GM15510 (cell line): ENCODE data around the gene LTBP1.

Experiments used
- POLR2A ChIP-seq: IDR thresholded peaks from 3 replicates; pipeline ENCODE4 v1.6.1; 2011; ENCODE audit warnings: borderline replicate concordance; ENCODE audit not compliant: insufficient read length; ENCODE audit errors: extremely low read depth

LTBP1 gene

DNA sequence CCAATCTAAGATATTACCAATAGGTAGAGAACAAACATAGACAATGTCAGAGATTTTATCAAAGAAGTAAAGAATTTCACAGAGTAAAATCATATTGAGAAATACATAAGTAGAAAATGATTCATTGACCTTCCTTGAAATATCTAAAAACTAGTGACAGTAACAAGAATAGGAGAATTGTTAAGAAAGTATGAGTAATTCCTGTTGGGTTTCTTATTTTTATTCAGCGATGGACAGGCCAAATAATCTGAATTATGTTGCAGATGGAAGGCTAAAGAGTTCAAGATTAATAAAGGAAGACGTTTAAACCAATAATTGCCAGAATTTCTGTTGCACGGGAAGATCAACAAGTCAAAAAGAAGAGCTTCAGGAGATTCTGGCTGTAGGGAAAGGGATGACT lies 366.3 kb downstream of the LTBP1 start:
- no peak for TF ChIP-seq POLR2A

DNA sequence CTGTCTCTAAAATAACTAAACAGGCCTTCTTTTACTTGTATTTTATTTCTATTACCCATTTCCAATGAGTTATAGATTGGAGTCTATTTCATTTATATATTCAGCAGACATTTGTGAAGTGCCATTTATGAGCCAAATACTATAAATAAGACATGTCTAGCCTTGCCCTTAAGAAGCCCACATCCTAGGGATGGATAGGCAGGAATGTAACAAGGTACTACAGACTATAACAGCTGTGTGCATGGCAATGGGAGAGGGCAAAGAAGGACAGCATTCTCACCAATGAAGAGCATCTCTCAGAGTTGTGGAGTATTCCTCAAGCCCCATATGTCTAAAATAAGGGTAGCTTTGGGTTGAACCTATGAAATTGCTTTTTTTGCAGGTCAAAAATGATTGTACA lies 367.8 kb downstream of the LTBP1 start:
- TF ChIP-seq POLR2A: no peak

DNA sequence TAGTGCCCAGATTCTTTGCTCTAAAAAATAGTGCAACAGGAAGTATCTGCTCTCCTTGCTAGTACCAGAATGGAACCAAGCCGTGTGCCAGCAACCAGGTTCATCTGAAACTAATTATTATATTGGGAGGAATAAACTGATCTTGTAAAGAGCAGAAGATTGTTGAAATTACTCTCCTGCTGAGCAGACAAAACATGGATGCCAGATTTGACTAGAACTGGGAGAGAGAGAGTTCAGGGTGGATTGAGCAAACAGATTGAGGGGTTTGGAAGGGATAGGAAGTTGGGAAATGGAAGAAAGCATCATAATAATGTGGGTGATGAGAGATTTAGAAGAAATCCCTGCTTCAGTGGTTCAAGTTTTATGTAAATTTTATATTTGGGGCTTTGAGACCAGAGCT lies 369.6 kb downstream of the LTBP1 start:
- no peak for TF ChIP-seq POLR2A

DNA sequence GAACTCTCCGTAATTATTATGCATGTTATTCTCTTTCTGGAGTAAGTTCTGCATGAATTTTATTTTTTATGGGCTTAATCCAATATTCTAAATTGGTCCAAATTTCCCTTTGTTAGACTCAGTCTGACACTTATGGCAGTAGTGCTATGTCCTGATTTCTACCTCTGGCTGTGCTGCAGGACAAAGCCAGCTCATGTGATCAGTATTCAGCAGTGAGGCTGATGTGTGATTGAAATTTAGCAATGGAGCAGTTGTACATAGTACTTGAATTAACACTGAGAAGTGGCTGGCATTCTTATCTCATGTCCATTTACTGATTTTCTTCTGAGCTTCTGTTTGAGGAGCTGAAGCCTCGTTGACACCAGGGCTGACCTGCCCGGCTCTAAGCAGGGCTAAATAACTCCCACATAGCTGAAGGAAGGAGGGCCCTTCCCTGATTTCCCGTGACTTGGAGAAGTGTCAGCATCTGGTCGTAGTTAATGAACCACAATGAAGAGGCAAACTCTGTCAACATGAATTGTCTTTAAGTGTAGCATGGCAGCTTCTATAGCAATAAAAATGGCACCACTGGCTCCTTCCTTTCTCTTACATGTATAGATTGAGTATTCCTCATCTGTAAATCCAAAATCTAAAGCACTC lies 370.7 kb downstream of the LTBP1 start:
- no peak for TF ChIP-seq POLR2A

DNA sequence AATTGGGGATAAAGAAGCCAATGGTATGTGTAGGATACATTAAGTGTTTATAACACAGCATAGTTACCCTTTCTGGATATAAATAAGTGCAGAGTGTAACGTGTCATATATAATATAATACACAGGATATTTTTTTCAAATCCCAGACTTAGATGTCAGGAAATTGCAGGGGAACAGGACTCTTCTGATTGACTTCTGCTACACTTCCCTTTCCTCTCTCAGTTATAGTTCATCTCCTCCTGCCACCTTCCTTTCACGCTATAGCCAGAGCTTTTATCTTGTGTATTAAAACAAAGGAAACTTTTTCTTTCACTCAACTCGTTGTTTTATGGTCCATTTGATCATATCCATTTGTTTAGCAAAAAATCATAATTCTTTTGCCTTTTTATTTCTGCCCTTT lies 371.7 kb downstream of the LTBP1 start:
- no peak for TF ChIP-seq POLR2A

DNA sequence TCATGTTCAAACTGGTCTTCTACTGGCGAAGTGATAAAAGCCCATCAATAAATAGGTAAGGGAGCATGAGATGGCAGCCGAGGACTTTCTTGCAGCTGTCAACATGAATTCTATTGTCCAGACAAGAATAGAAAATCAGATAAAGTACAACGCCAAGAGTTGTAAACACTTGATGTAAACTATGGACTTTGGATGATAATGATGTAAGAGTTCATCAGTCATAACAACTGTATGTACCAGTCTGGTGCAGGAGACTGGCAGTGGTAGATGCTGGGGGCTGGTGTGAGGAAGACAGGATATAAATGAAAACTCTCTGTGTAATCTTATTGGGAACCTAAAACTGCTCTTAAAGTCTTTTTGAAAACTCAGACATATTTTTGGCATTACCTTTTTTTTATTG lies 373.8 kb downstream of the LTBP1 start:
- no peak for TF ChIP-seq POLR2A

DNA sequence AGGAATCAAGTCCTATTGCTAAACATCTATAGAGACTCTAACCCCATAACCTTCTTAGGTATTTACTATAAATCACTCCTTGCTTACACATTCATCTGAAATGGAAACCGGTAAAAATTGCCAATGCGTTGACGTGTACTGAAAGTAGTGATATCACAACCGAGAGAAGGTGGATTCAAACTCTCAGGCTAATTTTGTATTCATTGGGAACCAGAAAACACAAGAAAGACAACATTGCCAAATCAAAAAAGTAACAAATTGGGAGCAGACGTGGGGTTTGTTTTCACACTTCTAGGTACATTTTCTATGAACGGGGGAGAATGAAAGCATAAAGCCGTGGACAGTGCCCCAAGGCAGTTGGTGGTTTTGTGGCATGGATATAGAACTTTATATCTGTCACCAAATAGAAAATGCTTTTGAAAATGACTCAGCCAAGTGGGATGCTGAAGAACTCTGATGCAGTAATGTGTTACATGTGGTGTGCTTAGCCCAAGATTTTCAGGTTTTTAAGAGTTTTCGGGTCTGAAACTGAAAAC lies 374.6 kb downstream of the LTBP1 start:
- no peak for TF ChIP-seq POLR2A

DNA sequence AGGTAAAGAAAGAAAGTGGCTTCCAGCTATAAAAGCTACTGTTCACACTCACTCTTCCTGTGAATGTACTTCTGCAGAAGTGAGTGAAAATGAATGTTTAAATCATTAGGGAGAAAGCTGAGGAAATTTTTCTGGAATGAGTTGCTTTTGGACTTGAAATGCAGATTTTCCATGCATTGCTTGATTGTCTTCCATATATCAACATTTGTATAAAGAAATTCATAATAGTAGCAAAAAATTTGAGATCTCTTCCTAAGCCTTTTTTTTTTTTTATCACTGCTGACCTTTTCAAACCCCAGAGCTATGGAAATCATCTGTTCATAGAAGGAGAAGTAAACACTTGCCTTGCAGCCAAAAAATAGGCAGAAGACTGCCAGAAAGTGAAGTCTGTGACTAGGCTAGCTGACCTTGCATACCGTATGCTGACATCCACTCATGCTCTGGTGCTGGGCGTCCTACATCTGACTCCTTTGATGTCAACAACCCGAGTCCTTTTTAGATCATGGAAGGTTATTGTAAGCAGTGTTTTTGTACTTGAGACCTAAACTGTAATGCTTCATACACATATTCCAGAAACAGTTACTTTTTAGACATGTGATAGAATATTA lies 375.2 kb downstream of the LTBP1 start:
- no peak for TF ChIP-seq POLR2A

DNA sequence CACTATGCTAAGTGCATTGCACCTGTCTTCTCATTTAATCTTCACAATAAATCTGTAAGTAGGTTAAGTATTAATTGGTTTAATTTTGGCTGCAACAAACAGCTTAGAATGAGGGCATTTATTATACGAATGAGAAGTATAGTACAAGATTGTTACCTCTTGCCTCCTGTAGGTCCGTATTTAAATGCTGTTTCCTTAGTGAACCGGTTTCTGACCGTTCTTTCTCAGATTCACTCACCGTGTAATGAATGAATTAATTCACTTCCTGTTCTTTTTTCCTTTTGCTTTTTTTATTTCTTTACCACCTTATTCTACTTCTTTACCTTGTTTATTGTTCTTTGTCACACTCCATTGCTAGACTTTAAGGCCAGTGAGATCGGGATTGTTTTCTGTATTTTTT lies 375.9 kb downstream of the LTBP1 start:
- TF ChIP-seq POLR2A: no peak

DNA sequence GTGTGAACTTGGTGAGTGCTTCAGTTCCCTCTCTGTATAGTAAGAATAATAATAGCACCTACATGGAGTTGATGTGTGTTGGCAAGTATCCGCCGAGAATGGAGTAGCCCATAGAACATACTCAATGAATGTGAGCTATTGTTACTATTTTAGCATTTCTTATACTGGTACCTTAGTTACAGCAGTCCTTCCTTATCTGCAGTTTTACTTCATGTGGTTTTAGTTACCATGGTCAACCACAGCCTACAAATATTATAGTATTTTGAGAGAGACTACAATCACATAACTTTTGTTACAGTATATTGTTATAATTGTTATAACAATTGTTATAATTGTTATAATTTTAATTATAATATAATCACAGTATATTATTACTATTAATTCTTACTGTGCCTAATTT lies 377.2 kb downstream of the LTBP1 start:
- no peak for TF ChIP-seq POLR2A

DNA sequence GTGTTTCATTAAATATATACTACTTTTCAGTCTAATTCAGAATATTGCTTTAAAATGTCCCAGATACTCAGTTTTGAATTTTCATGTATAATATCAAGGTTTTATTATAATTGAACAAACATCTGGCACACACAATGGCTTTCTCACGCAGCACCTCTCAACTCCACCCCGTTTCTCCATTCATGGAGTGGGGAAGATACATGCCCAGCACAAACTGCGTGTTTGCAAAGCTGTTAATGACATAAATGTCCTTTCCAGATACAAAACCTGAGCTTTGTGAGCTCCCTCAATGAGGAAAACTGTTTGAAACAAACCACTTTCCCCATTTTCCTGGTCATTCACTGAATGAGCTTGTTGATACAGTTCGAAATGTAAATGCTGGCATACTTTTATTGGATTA lies 379.3 kb downstream of the LTBP1 start:
- no peak for TF ChIP-seq POLR2A

DNA sequence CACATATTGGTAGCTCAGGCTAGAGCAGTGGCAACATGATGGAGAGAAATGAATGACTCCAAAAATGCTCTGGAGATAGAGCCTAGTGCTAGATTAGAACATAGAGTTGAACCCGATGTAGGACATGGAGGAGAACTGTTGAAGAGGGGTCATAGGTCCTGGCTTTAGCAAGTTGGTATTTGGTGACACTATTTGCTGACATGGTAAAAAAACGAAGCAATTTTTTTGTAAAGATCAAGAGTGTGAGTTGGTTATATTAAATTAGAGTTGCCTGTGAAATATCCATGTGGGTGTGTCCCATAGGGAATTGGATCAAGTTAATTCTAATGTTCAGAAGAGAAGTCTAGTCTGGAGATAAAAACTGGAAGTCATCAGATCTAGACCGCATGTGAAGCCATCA lies 386.7 kb downstream of the LTBP1 start:
- TF ChIP-seq POLR2A: no peak

DNA sequence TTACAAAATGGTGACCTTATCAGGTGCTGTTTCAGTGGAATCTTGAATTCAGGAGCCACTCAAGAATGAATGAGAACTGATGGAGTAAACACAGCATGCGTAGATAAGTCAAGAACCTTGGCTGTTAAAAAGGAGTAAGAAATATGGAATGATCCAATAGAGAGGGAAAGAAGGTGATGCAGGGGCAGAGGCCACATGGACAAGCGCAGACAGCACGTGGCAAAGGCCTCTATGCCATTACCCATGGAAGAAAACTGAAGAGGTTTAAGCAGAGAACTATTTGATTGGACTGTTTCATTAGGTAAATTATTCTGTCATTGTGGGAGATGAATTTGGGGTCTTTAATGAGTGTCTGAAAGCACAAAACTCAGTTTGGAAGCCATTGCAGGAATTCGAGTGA lies 387.3 kb downstream of the LTBP1 start:
- no peak for TF ChIP-seq POLR2A

DNA sequence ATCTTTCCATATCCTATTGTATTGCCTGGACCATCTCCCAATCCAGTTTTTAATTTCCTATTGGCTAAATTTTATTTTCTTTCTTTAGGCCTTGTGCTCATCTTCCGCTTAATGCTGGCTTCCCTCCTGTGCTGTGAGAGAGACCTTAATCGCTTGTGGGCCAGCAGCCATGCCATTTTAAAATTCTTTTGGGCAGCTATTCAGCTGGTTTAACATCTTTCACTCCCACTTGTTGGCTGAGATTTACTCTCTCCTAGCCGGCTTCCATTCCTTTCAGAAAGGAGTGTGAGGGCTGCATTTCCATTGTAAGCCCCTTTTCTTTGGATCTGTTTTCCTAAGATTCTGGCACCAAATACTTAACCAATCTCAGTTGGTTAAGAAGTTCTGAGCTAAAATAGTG lies 388.8 kb downstream of the LTBP1 start:
- TF ChIP-seq POLR2A: no peak

DNA sequence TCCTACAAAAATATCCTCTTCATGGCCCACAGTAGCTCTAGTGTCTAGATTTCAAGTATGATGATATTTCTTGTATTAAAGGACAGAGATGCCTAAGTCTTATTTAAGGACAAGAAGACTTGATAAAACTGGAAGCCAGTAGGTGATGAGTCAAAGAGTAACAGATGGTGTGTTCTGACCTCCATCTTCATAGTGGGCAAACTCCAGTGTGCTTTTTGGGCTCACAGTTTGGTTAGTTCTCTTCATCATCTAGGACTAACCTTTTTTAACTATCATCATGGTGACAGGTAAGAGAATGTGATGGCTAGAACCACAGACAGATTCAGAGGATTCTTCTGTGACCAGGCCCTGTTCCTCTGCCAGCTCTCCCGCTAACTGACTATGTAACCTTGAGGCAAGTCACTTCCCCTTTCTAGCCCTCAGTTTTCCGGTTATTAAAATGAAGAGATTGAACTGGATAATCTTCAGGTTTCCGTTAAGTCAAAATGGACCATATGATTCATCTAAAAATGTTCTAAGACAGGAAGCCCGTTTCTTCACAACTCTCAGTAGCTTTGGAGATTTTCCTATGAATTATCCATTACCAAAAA lies 389.4 kb downstream of the LTBP1 start:
- TF ChIP-seq POLR2A: no peak

DNA sequence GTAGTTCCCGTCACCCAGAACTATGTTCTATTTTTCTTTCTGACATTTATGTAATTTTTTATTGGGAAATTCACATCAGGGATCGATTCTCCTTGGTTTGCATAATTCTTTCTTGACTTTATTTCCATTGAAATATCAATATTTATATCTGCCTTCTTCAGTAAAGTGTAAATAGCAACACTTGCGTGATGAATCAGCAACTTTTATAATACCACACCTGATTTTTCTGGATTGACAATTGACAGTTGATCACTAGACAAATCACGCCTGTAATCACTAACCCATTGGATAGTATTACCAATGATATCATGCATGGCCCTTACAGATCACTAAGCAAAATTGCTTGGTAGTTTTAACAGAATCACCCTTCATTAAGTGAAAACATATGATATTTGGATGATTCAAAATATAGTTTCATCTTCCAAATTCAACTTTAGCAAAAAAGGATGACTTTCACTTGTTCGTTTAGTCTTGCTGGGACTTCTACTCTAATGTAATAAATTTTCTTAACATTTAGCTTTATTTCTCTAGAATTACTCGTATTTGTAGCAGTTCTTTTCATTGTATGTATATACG lies 390.7 kb downstream of the LTBP1 start:
- TF ChIP-seq POLR2A: no peak
